ENCODE results near the gene RIN1. TPM values are rescaled to one million over a fixed set of nuclear protein-coding genes. Genes with fewer than 3 reads are reported as not detected.

Gene RIN1
- total and polyA plus RNA-seq, 9 of the 15 experiments (the other 6 are each of a cell fraction or from before 2014, with no cell fraction given): 0.01 to 1.2 (median 0.45) TPM; not detected in 1

GRCh38 chr11:66347425-66348276 is 11.4 kb upstream of the RIN1 start, which contains the start of gene B4GAT1 (continued):
- no peak for TF ChIP-seq POU5F1 (IDR thresholded peaks at IDR 0.05; ENCODE audit: borderline replicate concordance, low read depth, low read length, partially characterized antibody)
- peak; percentile 49; the same call in 1 of the 2 replicates for TF ChIP-seq SMAD4 (CRISPR knock-in tag; conservative IDR thresholded peaks at IDR 0.05)
- no peak for TF ChIP-seq ELF2 (CRISPR knock-in tag; IDR thresholded peaks at IDR 0.05)
- TF ChIP-seq, protein P1, sequence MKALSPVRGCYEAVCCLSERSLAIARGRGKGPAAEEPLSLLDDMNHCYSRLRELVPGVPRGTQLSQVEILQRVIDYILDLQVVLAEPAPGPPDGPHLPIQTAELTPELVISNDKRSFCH (CRISPR knock-in tag; IDR thresholded peaks at IDR 0.05): no peak
- TF ChIP-seq, protein P1 (tag; IDR thresholded peaks at IDR 0.05): peak; percentile 84
- peak; percentile 26 for TF ChIP-seq ZFP36 (IDR thresholded peaks at IDR 0.05; ENCODE audit: low read depth, low read length, partially characterized antibody)
- 0 out of 2 replicates have a peak, but pooled peaks have one; percentile 7 for TF ChIP-seq ZNF384 (IDR thresholded peaks at IDR 0.05; ENCODE audit: low read depth, low read length)
- peak in 1 of 2 experiments; percentile 14; a peak in 1 of 4 replicates for TF ChIP-seq SRF (CRISPR knock-in tag; IDR thresholded peaks at IDR 0.05)
- TF ChIP-seq, protein P2, sequence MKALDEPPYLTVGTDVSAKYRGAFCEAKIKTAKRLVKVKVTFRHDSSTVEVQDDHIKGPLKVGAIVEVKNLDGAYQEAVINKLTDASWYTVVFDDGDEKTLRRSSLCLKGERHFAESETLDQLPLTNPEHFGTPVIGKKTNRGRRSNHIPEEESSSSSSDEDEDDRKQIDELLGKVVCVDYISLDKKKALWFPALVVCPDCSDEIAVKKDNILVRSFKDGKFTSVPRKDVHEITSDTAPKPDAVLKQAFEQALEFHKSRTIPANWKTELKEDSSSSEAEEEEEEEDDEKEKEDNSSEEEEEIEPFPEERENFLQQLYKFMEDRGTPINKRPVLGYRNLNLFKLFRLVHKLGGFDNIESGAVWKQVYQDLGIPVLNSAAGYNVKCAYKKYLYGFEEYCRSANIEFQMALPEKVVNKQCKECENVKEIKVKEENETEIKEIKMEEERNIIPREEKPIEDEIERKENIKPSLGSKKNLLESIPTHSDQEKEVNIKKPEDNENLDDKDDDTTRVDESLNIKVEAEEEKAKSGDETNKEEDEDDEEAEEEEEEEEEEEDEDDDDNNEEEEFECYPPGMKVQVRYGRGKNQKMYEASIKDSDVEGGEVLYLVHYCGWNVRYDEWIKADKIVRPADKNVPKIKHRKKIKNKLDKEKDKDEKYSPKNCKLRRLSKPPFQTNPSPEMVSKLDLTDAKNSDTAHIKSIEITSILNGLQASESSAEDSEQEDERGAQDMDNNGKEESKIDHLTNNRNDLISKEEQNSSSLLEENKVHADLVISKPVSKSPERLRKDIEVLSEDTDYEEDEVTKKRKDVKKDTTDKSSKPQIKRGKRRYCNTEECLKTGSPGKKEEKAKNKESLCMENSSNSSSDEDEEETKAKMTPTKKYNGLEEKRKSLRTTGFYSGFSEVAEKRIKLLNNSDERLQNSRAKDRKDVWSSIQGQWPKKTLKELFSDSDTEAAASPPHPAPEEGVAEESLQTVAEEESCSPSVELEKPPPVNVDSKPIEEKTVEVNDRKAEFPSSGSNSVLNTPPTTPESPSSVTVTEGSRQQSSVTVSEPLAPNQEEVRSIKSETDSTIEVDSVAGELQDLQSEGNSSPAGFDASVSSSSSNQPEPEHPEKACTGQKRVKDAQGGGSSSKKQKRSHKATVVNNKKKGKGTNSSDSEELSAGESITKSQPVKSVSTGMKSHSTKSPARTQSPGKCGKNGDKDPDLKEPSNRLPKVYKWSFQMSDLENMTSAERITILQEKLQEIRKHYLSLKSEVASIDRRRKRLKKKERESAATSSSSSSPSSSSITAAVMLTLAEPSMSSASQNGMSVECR (CRISPR knock-in tag; IDR thresholded peaks at IDR 0.05): peak; percentile 59; the same call in 1 of the 2 replicates
- peak; percentile 100 for TF ChIP-seq POLR2H (tag; IDR thresholded peaks at IDR 0.05; ENCODE audit: low read depth)
- no peak for TF ChIP-seq NFYB (IDR thresholded peaks at IDR 0.05; ENCODE audit: extremely low read depth, insufficient read length)
- TF ChIP-seq ZNF444 (CRISPR knock-in tag; IDR thresholded peaks at IDR 0.05): no peak
- TF ChIP-seq SRSF3 (IDR thresholded peaks at IDR 0.05; ENCODE audit: insufficient read depth, low read length): no peak
- TF ChIP-seq GABPB1 (CRISPR knock-in tag; IDR thresholded peaks at IDR 0.05): peak; percentile 50
- TF ChIP-seq, protein P3, sequence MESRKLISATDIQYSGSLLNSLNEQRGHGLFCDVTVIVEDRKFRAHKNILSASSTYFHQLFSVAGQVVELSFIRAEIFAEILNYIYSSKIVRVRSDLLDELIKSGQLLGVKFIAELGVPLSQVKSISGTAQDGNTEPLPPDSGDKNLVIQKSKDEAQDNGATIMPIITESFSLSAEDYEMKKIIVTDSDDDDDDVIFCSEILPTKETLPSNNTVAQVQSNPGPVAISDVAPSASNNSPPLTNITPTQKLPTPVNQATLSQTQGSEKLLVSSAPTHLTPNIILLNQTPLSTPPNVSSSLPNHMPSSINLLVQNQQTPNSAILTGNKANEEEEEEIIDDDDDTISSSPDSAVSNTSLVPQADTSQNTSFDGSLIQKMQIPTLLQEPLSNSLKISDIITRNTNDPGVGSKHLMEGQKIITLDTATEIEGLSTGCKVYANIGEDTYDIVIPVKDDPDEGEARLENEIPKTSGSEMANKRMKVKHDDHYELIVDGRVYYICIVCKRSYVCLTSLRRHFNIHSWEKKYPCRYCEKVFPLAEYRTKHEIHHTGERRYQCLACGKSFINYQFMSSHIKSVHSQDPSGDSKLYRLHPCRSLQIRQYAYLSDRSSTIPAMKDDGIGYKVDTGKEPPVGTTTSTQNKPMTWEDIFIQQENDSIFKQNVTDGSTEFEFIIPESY (CRISPR knock-in tag; IDR thresholded peaks at IDR 0.05): peak; percentile 44; the same call in 1 of the 2 replicates
- no peak; a peak in 1 of 4 replicates for TF ChIP-seq KDM4B (IDR thresholded peaks at IDR 0.05; ENCODE audit: borderline replicate concordance in 2 of 2, low read depth in 1 of 2)
- TF ChIP-seq RAD51 (IDR thresholded peaks at IDR 0.05; ENCODE audit: borderline replicate concordance, low read depth): no peak

Data from K562 (cell line).